Activated CD4-positive, alpha-beta T cell treated with anti-CD3 and anti-CD28 coated beads, Interleukin-2, Interleukin-6, amounts not matched to agents 100 ng/mL and 50 ng/mL, durations not matched to agents 16 hours and 8 hours (primary cell): ENCODE data around the gene ASB3.

Experiments used
- DNase-seq: peaks from one replicate; pipeline ENCODE4 v3.0.0-alpha.2; 2020

ASB3 gene

DNA sequence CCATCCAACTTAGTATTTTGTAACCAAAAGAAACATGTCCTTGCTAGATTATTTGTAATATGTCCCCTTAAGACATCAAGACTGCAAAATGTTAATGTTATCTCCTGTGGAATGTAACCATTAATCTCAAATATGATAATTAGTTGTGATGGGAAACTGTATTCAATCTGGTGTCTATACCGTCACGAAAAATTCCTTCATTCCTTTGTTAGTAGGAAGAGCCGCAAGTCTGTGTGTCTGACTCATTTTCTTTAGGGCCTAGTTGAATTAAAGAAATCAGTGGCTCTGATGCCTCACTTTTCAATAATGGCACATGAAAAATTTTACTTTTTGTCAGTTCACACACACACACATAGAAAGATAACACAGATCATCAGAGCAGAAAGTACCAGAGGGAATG, 146.3 kb downstream of the ASB3 start:
- DNase-seq: no peak

DNA sequence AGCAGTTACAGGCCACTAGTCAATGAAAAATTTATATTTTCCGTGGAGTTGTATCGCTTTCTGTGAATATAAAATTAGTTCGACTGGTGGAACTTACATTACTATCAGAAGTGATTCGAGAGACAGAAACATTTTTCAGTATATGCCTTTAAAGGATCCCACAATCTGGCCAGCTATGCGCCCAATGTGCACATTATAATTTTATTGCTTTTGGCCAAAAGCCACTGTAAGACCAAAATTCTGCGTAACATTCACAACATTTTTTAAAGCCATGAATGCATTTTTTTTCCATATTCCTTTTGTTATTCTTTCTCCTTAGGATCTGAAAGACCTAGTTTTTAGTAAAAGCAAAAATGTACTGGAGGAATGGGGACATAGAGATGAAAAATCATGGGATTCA, 150.2 kb downstream of the ASB3 start:
- no peak for DNase-seq

DNA sequence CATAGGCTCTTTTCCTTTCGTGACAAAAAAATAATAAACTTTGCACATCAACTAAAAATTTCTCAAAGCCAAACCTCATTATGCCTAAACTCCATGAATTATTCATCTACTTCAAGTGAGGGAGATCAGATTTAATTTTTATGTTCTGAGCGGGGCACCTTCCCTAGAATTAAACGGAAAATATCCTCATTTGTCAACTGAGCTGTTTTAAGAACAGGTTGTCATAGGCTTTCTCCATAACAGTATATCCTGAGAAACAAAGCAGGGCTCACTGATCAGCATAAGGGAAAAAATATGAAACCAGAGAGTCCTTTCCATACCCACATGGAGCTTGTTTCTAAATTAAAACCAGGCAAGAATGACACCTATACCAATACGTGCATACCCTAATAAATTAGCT, 150.6 kb downstream of the ASB3 start:
- no peak for DNase-seq

DNA sequence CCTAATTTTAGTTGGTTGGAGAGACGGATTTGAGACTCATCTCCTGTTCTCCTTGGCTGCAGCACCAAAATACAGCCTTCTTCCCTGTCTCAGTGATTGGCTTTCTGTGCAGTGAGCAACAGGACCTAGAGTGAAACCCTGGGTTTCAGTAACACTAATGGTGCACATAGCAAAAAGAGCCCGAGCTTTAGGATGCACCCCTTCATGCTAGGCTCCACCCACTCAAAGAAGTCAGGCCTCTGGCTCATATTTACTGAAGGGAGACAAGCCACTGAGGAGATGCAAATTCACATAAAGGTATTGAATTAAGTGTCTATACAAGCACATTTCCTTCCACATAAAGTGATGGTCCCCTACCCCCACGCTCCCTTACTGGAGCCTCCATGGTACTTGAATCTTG, 151.1 kb downstream of the ASB3 start:
- no peak for DNase-seq

DNA sequence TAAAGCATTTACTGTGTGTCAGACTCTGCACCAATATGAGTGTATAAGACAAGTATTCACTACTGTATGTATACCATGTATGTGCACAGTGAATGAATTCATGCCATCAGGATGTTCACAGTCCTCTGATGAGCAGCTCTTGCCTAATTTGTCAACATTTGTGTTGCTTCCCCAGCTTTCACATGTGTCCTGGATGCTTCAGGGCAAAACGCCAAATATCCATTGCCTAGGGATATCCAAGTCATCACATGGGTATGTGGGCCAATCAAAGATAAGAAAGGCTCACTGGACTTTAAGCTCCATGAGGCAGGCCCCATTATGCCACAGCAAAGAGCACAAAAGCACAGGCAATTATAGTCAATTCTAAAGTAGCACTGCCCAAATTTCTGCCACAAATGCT, 153.3 kb downstream of the ASB3 start:
- no peak for DNase-seq

DNA sequence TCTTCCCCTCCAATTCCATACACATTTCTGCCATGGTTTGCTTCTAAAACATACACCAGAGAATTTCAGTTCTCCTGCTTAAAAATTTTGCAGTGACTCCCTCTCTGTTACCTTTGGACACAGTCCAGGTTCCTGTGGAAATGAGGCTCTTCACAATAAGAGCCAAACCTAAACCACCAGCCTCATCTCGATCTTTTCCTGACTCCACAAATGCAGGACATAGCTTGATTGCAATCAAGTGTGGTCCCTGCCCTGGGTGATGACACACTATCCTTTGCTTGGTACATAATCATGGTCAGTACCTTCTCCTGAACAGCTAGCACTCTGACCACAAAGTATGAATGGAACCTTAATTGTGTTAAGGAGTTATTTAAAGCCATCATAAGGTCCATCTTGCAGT, 154.0 kb downstream of the ASB3 start:
- DNase-seq: no peak

DNA sequence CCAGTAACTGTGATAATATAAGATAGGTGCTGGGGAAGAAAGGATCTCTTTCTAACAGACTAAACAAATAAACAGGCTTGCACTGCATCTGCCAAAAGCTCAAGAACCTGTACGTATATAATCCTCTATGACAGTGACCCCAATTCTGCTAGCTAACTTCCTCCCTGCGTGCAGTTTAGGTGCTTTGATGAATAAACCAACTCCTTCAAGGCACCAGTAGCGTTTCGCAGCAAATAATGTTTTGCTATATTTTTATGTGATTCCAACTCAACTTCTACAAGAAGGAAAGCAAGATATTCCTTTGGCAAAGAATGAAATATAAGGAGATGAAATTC, 154.7 kb downstream of the ASB3 start:
- DNase-seq: no peak

DNA sequence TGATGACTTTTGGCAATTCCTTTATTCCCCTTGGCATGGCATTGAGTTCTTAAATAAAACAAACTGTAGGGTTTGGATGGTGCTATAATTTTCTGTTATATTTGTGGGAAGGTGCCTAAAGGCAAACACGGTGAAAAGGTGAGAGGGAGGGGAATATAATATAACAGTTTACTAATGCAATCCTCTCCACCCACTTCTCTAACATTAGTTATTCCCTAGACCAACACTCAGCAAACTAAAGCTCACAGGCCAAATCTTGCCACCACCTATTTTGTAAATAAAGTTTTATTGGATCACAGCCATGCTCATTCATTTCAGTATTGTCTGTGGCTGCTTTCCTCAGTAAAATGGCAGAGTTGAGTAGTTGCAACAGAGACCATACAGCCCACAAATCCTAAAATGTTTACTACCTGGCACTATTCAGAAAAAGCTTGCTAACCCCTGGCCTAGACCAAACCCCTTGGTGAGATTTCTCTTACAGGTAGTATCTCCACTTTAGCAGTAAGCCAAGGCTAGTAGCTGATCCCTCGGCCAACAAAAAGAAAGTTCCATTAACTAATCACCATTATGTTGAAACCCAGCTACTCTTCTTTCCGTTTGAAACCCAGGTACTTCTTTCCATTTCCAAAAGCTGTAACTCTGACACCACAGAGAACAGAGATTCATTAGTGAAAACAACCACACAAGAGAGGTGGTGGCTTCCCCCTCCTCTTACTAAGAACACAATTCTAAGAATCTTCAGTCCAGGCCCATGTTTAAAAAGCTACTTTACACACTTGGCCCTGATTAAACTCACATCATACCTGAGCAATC, 155.2 kb downstream of the ASB3 start:
- DNase-seq: peak; percentile 17

DNA sequence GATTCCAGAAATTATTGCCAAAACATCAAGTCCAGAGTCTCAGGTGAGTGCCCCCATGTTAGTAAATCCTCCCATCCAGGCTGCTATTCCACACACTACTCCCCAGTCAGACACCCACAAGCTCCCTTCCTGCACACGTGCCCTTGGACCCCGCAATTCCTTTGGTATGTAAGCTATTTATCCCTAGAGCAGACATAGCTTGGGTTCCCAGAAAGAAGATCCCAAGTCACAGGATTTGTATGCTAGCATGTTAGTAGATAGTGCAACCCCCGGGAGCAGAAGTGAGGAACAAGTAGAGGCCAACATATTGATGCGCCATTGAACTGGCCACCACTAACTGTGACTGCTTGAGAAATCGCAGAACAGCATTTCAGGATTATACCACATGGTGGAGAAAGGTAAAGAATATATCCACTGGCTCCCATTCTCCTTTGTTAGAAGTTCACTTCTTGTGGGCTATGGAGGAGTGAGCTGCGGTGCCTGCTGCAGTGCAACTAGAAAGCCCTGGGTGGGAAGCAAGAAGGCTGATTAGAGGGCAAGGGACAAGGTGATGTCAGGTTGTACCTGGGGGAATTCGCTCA, 156.6 kb downstream of the ASB3 start:
- DNase-seq: no peak

DNA sequence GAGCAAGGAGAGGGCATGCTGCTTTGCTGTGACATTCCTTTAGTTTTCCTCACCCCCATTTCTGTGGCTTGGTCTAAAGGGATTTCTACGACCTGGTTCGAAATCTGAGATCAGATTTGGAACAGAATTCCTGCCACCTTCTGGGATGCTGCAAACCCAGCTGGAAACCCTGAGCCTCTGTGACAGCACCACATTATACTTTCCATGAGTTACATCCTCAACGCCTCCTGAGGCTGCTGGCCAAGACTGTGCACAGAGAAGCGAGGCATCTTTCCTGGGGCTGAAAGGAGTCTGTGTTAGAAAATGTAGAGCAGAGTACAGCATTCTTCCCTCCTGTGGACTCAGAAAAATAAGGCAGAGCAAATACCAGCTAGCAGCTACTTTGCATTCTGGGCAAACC, 157.3 kb downstream of the ASB3 start:
- DNase-seq: no peak

DNA sequence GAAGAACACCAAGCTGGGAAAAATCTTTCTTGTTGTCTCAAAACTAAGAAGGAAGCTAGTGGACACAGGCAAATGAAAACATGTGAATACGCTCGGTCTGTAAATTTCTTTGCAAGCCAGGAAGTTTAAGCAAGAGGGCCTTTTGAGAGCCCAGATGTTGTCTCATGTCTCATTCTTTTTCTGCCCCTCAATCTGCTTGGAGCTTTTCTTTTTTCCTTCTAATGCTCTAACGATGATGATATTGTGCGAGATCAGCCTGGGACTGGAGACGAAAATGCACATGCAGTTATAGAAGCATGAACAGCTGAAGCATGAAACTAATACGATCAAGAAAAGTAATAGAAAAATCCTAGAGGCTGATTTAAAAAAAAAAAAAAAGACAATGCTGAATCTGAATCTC, 157.8 kb downstream of the ASB3 start:
- no peak for DNase-seq

DNA sequence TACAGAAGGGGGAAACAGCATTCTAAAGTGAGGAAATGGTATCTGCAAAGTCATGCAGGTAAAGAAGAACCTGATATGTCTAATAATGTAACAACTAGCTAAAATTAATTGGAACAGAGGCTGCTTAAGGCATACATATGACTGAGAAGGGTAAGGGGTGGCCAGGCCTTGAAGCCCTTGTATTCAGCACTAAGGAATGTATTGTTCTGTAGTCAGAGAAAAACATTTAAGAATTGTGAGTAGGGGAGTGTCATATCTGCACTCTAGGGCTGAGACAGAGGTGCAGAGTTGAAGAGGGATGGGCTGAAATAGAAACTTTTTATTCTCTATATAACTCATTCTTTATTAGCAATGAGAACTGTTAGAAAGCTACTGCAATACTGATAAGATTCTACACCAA, 164.6 kb downstream of the ASB3 start:
- no peak for DNase-seq

DNA sequence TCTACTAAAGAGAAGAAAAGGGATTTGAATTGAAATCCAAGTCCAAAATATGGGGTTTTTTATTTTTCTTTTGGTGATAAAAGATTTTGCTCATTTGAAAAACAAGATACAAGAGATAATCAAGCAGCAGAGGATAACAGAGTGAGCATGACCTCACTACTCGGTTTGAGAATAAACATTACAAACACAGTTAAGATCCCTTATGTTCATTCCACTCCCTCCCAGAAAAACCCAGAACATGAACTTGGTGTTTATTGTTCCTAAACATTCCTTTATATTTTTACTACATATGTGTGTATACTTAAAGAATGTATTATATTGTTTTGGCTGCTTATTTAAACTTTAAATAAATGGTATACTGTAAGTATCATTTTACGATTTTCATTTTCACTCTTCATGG, 165.8 kb downstream of the ASB3 start:
- DNase-seq: no peak
